Fibroblast of skin of abdomen (primary cell): ENCODE data around the gene CD40LG.

ENCODE experiments used
- DNase-seq: peaks from one replicate; pipeline ENCODE4 v3.0.0-alpha.2; 2013

Gene CD40LG

DNA sequence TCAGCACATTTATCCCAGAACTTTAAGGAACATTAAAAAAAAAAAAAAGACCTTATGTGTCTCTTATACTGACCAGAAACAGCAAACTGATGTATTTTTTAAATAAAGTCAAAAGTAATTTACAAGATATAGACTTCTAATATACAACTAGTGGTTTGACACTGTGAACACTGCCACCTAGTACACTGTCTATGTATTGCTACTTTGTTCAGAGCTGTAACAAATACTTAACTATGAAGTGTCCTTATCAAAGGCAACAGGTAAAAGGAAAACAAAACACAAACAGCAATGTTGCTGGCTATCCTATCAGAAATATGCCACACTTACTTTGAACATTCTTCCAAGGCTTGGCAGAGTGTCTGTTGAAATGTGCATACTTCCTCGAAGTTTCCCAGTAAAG lies 60.4 kb downstream of the CD40LG start:
- DNase-seq, result no peak
